GM18502 (cell line): ENCODE data around the gene TIMP3.

Source experiments
- ATAC-seq: cut with Tn5 transposase; IDR thresholded peaks from one replicate; pipeline ENCODE4 v1.9.1; 2021; ENCODE audit warnings: mild to moderate bottlenecking; ENCODE audit not compliant: unreplicated experiment, poor library complexity

TIMP3 gene

GRCh38 chr22:32874976-32875375 lies 73.5 kb downstream of the TIMP3 start:
- ATAC-seq, result no peak

GRCh38 chr22:32876516-32876915 lies 75.0 kb downstream of the TIMP3 start:
- no peak for ATAC-seq

- ATAC-seq, result no peak
Measured at GRCh38 chr22:32877196-32877595, 75.7 kb downstream of the TIMP3 start.

- ATAC-seq, result no peak
Measured at GRCh38 chr22:32879550-32879949, 78.0 kb downstream of the TIMP3 start.

- ATAC-seq, result no peak
Measured at GRCh38 chr22:32880061-32880460, 78.6 kb downstream of the TIMP3 start.

GRCh38 chr22:32880505-32880892 lies 79.0 kb downstream of the TIMP3 start:
- ATAC-seq, result no peak

GRCh38 chr22:32880893-32881596 lies 79.5 kb downstream of the TIMP3 start:
- no peak for ATAC-seq

GRCh38 chr22:32882360-32882755 lies 80.9 kb downstream of the TIMP3 start:
- ATAC-seq, result no peak

- ATAC-seq, result no peak
Measured at GRCh38 chr22:32882774-32883530, 81.4 kb downstream of the TIMP3 start.

GRCh38 chr22:32887324-32887980 lies 85.9 kb downstream of the TIMP3 start:
- ATAC-seq, result no peak

- ATAC-seq, result no peak
Measured at GRCh38 chr22:32888976-32889375, 87.5 kb downstream of the TIMP3 start.

- ATAC-seq, result no peak
Measured at GRCh38 chr22:32896891-32897290, 95.4 kb downstream of the TIMP3 start.

GRCh38 chr22:32897400-32897799 lies 95.9 kb downstream of the TIMP3 start:
- ATAC-seq, result no peak

- ATAC-seq, result no peak
Measured at GRCh38 chr22:32900886-32901635, 99.6 kb downstream of the TIMP3 start.

- ATAC-seq, result no peak
Measured at GRCh38 chr22:32901925-32902324, 100.4 kb downstream of the TIMP3 start.

GRCh38 chr22:32903507-32903906 lies 102.0 kb downstream of the TIMP3 start:
- ATAC-seq, result no peak

- ATAC-seq, result no peak
Measured at GRCh38 chr22:32904044-32904443, 102.5 kb downstream of the TIMP3 start.

- ATAC-seq, result no peak
Measured at GRCh38 chr22:32905400-32905799, 103.9 kb downstream of the TIMP3 start.

- ATAC-seq, result no peak
Measured at GRCh38 chr22:32909581-32910428, 108.3 kb downstream of the TIMP3 start.

- ATAC-seq, result no peak
Measured at GRCh38 chr22:32910429-32910772, 108.9 kb downstream of the TIMP3 start.
